HG03025 (cell line): ENCODE results near the gene ASPHD1.
"Not testable (repeated sequence)": the region's sequence is repeated elsewhere in the genome, so short reads cannot be mapped to it uniquely, and the experiment has no call there.

ENCODE experiments used
- ATAC-seq: cut with Tn5 transposase; IDR thresholded peaks from one replicate; pipeline ENCODE4 v1.9.1; 2021; ENCODE audit warnings: mild to moderate bottlenecking, moderate library complexity; ENCODE audit not compliant: unreplicated experiment, low FRiP score

Gene ASPHD1

GRCh38 chr16:29877266-29877961, 22.9 kb upstream of the ASPHD1 start:
- ATAC-seq: no peak

GRCh38 chr16:29878172-29878571, 22.1 kb upstream of the ASPHD1 start:
- no peak for ATAC-seq

- no peak for ATAC-seq
Observed at GRCh38 chr16:29881050-29881449, 19.2 kb upstream of the ASPHD1 start.

- no peak for ATAC-seq
Observed at GRCh38 chr16:29883987-29884386, 16.3 kb upstream of the ASPHD1 start.

GRCh38 chr16:29889372-29889771, 10.9 kb upstream of the ASPHD1 start:
- ATAC-seq: not testable (repeated sequence)

- ATAC-seq: no peak
Observed at GRCh38 chr16:29891525-29892457, 8.5 kb upstream of the ASPHD1 start.

GRCh38 chr16:29892458-29892813, 7.9 kb upstream of the ASPHD1 start:
- ATAC-seq: no peak

GRCh38 chr16:29893553-29893952, 6.7 kb upstream of the ASPHD1 start:
- no peak for ATAC-seq

- ATAC-seq: no peak
Observed at GRCh38 chr16:29894352-29894751, 5.9 kb upstream of the ASPHD1 start.

- no peak for ATAC-seq
Observed at GRCh38 chr16:29896841-29897240, 3.4 kb upstream of the ASPHD1 start.

GRCh38 chr16:29897333-29897732, 3.0 kb upstream of the ASPHD1 start:
- no peak for ATAC-seq

GRCh38 chr16:29898135-29898803, 2.0 kb upstream of the ASPHD1 start:
- ATAC-seq: no peak

GRCh38 chr16:29898804-29899515, 1.3 kb upstream of the ASPHD1 start:
- no peak for ATAC-seq

- ATAC-seq: no peak
Observed at GRCh38 chr16:29899516-29900101, 679 bp upstream of the ASPHD1 start, which contains the start of gene SEZ6L2. TSS of gene SEZ6L2 (minus strand) at chr16:29899550. CDS start at chr16:29899019, 531 bp downstream.

- ATAC-seq: no peak
Observed at GRCh38 chr16:29900888-29901606, 759 bp downstream of the ASPHD1 start.

GRCh38 chr16:29901607-29901945, 1.3 kb downstream of the ASPHD1 start:
- ATAC-seq: no peak

GRCh38 chr16:29903590-29903989, 3.3 kb downstream of the ASPHD1 start:
- ATAC-seq: no peak

- ATAC-seq: no peak
Observed at GRCh38 chr16:29904947-29905346, 4.7 kb downstream of the ASPHD1 start.

GRCh38 chr16:29905668-29906067, 5.4 kb downstream of the ASPHD1 start:
- ATAC-seq: no peak
